Esophagus squamous epithelium (tissue), 4 donors: ENCODE results near the gene NTNG2.

ENCODE experiments used
- POLR2A ChIP-seq, 4 donors: fragments of 450-650 bp; IDR thresholded peaks; one replicate each; pipeline ENCODE4 v1.6.1; 2017; ENCODE audit warnings: antibody characterized with exemption in 4 of 4, mild to moderate bottlenecking in 4 of 4, moderate library complexity in 3 of 4
- TF ChIP-seq, protein P1 (sequence below), 6 experiments: fragments of 450-650 bp in 4 of 6; fragments of 200-600 bp in 2 of 6; sonication (generic) in 2 of 6; IDR thresholded peaks; one replicate each; pipeline ENCODE4 v1.5.1; 2016 to 2019; ENCODE audit warnings: antibody characterized with exemption in 6 of 6, mild to moderate bottlenecking in 4 of 6, moderate library complexity in 4 of 6

DNA sequence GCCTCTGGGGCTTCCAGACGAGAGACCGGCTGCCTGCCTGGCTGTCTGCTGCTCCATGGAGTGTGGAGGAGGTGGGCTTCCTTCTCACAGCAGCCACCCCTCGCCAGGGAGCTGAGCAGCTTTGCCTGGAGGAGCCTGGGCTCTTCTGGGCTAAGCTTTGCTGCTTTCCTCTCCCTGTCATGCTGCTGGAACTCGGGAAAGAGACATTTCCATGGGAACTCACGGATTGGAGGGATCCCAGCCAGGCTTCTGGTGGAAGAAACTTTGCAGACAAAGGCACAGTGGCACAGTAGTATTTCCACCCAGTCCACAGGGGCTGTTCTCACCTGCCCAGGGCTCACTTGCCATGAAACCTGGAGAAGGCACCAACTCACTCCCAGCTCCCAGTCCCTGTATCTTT, 5.6 kb upstream of the NTNG2 start:
- TF ChIP-seq, protein P1, sequence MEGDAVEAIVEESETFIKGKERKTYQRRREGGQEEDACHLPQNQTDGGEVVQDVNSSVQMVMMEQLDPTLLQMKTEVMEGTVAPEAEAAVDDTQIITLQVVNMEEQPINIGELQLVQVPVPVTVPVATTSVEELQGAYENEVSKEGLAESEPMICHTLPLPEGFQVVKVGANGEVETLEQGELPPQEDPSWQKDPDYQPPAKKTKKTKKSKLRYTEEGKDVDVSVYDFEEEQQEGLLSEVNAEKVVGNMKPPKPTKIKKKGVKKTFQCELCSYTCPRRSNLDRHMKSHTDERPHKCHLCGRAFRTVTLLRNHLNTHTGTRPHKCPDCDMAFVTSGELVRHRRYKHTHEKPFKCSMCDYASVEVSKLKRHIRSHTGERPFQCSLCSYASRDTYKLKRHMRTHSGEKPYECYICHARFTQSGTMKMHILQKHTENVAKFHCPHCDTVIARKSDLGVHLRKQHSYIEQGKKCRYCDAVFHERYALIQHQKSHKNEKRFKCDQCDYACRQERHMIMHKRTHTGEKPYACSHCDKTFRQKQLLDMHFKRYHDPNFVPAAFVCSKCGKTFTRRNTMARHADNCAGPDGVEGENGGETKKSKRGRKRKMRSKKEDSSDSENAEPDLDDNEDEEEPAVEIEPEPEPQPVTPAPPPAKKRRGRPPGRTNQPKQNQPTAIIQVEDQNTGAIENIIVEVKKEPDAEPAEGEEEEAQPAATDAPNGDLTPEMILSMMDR (IDR thresholded peaks at IDR 0.05) = no peak
- TF ChIP-seq POLR2A (IDR thresholded peaks at IDR 0.05) = no peak
